Mucosa of descending colon (tissue), 3 donors: ENCODE results near the gene MTCP1. TPM values are rescaled to one million over a fixed set of nuclear protein-coding genes. Genes with fewer than 3 reads are reported as not detected.

Source experiments
- ATAC-seq: fragments of 200-7000 bp; cut with Tn5 transposase; one replicate; pipeline ENCODE4 v1.9.1; 2020; ENCODE audit warnings: mild to moderate bottlenecking, moderate library complexity
- DNase-seq, 3 donors: peaks; one replicate each; pipeline ENCODE4 v3.0.0-alpha.2; 2020
- H3K36me3 ChIP-seq: fragments of 200-600 bp; one replicate; pipeline ENCODE4 v1.8.0; 2021; ENCODE audit warnings: low read depth, mild to moderate bottlenecking
- H3K4me1 ChIP-seq: fragments of 200-600 bp; one replicate; pipeline ENCODE4 v1.8.0; 2021; ENCODE audit warnings: low read depth, mild to moderate bottlenecking
- H3K4me3 ChIP-seq: fragments of 200-600 bp; one replicate; pipeline ENCODE4 v1.8.0; 2021; ENCODE audit warnings: mild to moderate bottlenecking
- H3K9me3 ChIP-seq: fragments of 200-600 bp; one replicate; pipeline ENCODE4 v1.8.0; 2021; ENCODE audit warnings: mild to moderate bottlenecking
- intact Hi-C, 2 donors: fragments of 100-400 bp; cut with DNase I in 1 of 2; cut with micrococcal nuclease in 1 of 2; formaldehyde crosslinking; loops; one replicate each; pipeline versions ENCODE4 v1.11.0 to v1.11.1; 2022; cut with DNase I, micrococcal nuclease
- total RNA-seq, 3 donors: library from RNA; stranded (reverse); fragmentation: NEBNext Ultra II Directional in 2 of 3; extraction: Animal tissue kit (Norgen Biotek cat#: 25700) in 2 of 3; gene quantifications; one replicate each; pipeline versions ENCODE4 v1.2.1 to v1.2.4, GENCODE V29; 2021 to 2023
- TF ChIP-seq, protein P1 (sequence below): fragments of 200-600 bp; IDR thresholded peaks from one replicate; pipeline ENCODE4 v1.8.0; 2022; ENCODE audit warnings: antibody characterized with exemption, mild to moderate bottlenecking
- donor health status: DM: no; HTN: no; CAD: no; lungs with moderate emphysema.
- donor health status: DM: no; HTN: no; CAD: no.
- donor health status: DM: no; HTN: yes; CAD: no.

MTCP1 gene
- total RNA-seq, 3 donors from 2014 or later = 11.7 to 22.3 (median 20.1) TPM

GRCh38 chrX:155031657-155032056, 39.3 kb downstream of the MTCP1 start:
- H3K36me3 ChIP-seq = no peaks in the 10 kb centered on the region
- H3K9me3 ChIP-seq = no peaks in the 10 kb centered on the region
- DNase-seq (no peak), ATAC-seq (no peak)
- intact Hi-C loops = no loop called here
- no peaks in the 10 kb centered on the region for H3K4me1 ChIP-seq
- TF ChIP-seq, protein P1, sequence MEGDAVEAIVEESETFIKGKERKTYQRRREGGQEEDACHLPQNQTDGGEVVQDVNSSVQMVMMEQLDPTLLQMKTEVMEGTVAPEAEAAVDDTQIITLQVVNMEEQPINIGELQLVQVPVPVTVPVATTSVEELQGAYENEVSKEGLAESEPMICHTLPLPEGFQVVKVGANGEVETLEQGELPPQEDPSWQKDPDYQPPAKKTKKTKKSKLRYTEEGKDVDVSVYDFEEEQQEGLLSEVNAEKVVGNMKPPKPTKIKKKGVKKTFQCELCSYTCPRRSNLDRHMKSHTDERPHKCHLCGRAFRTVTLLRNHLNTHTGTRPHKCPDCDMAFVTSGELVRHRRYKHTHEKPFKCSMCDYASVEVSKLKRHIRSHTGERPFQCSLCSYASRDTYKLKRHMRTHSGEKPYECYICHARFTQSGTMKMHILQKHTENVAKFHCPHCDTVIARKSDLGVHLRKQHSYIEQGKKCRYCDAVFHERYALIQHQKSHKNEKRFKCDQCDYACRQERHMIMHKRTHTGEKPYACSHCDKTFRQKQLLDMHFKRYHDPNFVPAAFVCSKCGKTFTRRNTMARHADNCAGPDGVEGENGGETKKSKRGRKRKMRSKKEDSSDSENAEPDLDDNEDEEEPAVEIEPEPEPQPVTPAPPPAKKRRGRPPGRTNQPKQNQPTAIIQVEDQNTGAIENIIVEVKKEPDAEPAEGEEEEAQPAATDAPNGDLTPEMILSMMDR = no peak
- H3K4me3 ChIP-seq = no peak overlapping the region

DNA sequence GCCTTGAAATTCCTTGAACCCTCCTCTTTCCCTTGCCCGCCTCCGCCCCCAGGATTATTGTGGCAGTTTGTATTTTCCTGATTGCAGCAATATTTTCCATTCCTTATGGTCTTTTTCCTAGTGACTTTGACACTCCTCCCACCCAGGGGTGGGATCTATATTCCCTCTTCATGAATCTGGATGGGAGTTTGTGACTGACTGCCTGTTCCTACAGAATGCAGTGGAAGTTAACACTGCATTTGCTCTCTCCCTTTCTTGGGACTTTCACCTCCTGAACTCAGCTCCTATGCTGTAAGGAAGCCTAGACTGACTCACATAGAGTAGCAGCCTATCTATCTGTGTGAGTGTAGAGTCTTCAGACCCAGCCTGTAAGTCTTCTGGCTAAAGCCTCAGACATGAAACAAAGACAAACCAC, 42.1 kb downstream of the MTCP1 start:
- Histone ChIP-seq H3K9me3 (no peaks in the 10 kb centered on the region), H3K36me3 (no peaks in the 10 kb centered on the region), H3K4me1 (no peaks in the 10 kb centered on the region), H3K4me3 (no peak overlapping the region)
- DNase-seq (peak in 1 of 3 donors; percentile 4), ATAC-seq (no peak)
- TF ChIP-seq, protein P1 = no peak
- intact Hi-C loops = no loop called here

GRCh38 chrX:155028129-155028528, 42.8 kb downstream of the MTCP1 start:
- Histone ChIP-seq H3K9me3 (no peaks in the 10 kb centered on the region), H3K4me1 (no peaks in the 10 kb centered on the region), H3K36me3 (no peaks in the 10 kb centered on the region), H3K4me3 (no peak overlapping the region)
- DNase-seq (no peak), ATAC-seq (no peak)
- intact Hi-C loops = no loop called here
- TF ChIP-seq, protein P1 = no peak

- DNase-seq (peak in 1 of 3 donors; percentile 33), ATAC-seq (no peak)
- no peaks in the 10 kb centered on the region for H3K36me3 ChIP-seq
- TF ChIP-seq, protein P1 = no peak
- H3K4me3 ChIP-seq = peak overlapping the region; percentile 28
- H3K9me3 ChIP-seq = no peaks in the 10 kb centered on the region
- intact Hi-C loops = no loop called here
- no peaks in the 10 kb centered on the region for H3K4me1 ChIP-seq
These were observed 43.3 kb downstream of the MTCP1 start for GRCh38 chrX:155027509-155028066.

DNA sequence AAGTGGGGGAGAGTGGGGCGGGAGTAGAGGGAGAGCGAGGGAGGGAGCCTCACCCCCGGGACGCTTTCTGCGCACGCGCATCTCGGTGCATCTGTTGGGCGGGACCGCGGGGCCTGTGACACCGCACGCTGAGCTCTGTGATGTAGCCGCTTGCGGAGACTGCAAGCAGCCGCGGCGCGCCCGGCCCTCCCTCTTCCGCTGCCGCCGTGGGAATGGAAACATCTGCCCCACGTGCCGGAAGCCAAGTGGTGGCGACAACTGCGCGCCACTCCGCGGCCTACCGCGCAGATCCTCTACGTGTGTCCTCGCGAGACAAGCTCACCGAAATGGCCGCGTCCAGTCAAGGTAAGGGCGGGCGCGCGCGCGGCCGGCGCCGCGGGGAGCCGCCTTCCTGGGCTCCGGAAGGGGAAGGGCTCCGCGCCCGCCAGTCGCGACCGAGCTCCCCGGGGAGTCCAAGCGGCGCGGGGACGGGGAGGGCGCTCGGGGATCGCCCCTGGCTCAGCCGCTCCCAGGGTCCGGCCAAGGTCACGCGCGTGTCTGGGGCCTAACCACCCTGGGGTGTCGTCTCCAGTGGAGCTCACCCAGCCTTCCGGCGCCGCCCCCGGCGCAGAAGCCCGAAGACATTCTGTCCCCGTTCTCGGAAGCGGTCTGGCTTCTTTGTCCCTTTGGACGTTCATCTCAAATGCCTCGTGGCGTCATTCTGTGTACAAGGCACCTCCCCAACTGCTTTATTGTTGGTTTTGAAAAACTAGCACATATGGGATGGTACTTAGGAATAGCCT, 44.0 kb downstream of the MTCP1 start, which contains the start of gene FUNDC2:
FUNDC2 (plus strand) TSS at position 118 of the 782 bp plus-strand sequence; CDS start at position 213, 95 bp downstream.
- Histone ChIP-seq H3K9me3 (no peaks in the 10 kb centered on the region), H3K4me3 (peak within 1 kb of the TSS; percentile 28), H3K36me3 (no peaks in the 10 kb centered on the region), H3K4me1 (no peaks in the 10 kb centered on the region)
- ATAC-seq (peak; percentile 92), DNase-seq (peak; percentile 90 to 97 (median 95))
- intact Hi-C loops = no loop called here
- TF ChIP-seq, protein P1 = no peak
